Fibroblast of lung (primary cell): ENCODE data around the gene ADGRD2. TPM values are rescaled to one million over a fixed set of nuclear protein-coding genes. Genes with fewer than 3 reads are reported as not detected.

Experiments
- DNase-seq, 2 donors: peaks; one replicate each; pipeline versions ENCODE4 v3.0.0 to v3.0.0-alpha.2; 2010; ENCODE audit warnings: low read depth in 2 of 2
- H2AFZ ChIP-seq: 2 replicates; pipeline ENCODE4 v1.5.1; 2012; ENCODE audit warnings: low read length, control low read depth, inconsistent platforms
- H3K27ac ChIP-seq: 2 replicates; pipeline ENCODE4 v1.5.1; 2011; ENCODE audit warnings: low read length, control low read depth; ENCODE audit not compliant: insufficient read depth
- H3K27me3 ChIP-seq: 2 replicates; pipeline ENCODE4 v1.5.1; 2011; ENCODE audit warnings: mild to moderate bottlenecking, low read length; ENCODE audit not compliant: control insufficient read depth, insufficient read depth
- H3K36me3 ChIP-seq: 2 replicates; pipeline ENCODE4 v1.5.1; 2011; ENCODE audit warnings: low read length; ENCODE audit not compliant: control insufficient read depth, insufficient read depth
- H3K4me1 ChIP-seq: 2 replicates; pipeline ENCODE4 v1.5.1; 2011; ENCODE audit warnings: low read length; ENCODE audit not compliant: control insufficient read depth, insufficient read depth; ENCODE audit errors: extremely low read depth
- H3K4me2 ChIP-seq: 2 replicates; pipeline ENCODE4 v1.5.1; 2011; ENCODE audit warnings: low read length, control low read depth; ENCODE audit not compliant: insufficient read depth; ENCODE audit errors: extremely low read depth
- H3K4me3 ChIP-seq, 4 experiments: fragments of 200-600 bp in 1 of 4; sonication (generic) in 1 of 4; replicated peaks in 1 of 4; 2 replicates each; pipeline ENCODE4 v1.5.1; 2011 to 2016; ENCODE audit warnings: low read length in 4 of 4, low read depth in 3 of 4, mild to moderate bottlenecking in 3 of 4, control low read depth in 2 of 4, inconsistent platforms in 1 of 4, mixed read lengths in 1 of 4; ENCODE audit not compliant: insufficient read depth in 1 of 4; ENCODE audit errors: control extremely low read depth in 1 of 4
- H3K79me2 ChIP-seq: 2 replicates; pipeline ENCODE4 v1.5.1; 2012; ENCODE audit warnings: mild to moderate bottlenecking, low read length, inconsistent platforms; ENCODE audit not compliant: control insufficient read depth, insufficient read depth
- H3K9ac ChIP-seq: 2 replicates; pipeline ENCODE4 v1.5.1; 2011; ENCODE audit warnings: mild to moderate bottlenecking, low read length, control low read depth; ENCODE audit not compliant: insufficient read depth
- H3K9me3 ChIP-seq: 2 replicates; pipeline ENCODE4 v1.5.1; 2012; ENCODE audit warnings: low read depth, low read length; ENCODE audit not compliant: control insufficient read depth, insufficient read depth
- H4K20me1 ChIP-seq: 2 replicates; pipeline ENCODE4 v1.5.1; 2011; ENCODE audit warnings: low read length; ENCODE audit not compliant: control insufficient read depth, insufficient read depth; ENCODE audit errors: extremely low read depth
- EZH2 ChIP-seq: IDR thresholded peaks from 2 replicates; pipeline ENCODE4 v1.5.1; 2012; ENCODE audit warnings: low read length, control low read depth, mild to moderate bottlenecking; ENCODE audit errors: missing control alignments
- polyA plus RNA-seq, 2 donors: library from polyadenylated mRNA; depleted of rRNA in 1 of 2; stranded (reverse) in 1 of 2; unstranded in 1 of 2; fragments of >200 nt; gene quantifications; 2 replicates each; pipeline ENCODE4 v1.2.1, GENCODE V29; 2011 to 2012; ENCODE audit warnings: missing spikeins in 1 of 2
- total RNA-seq: library from RNA; depleted of rRNA; stranded (reverse); fragments of >200 nt; gene quantifications from 2 replicates; pipeline ENCODE4 v1.2.1, GENCODE V29; 2014
- TF ChIP-seq, protein P1 (sequence below), 2 donors: IDR thresholded peaks in 1 of 2; conservative IDR thresholded peaks in 1 of 2; 1 replicate in 1 of 2; 2 replicates in 1 of 2; pipeline ENCODE4 v1.5.1; 2011 to 2012; ENCODE audit warnings: low read length in 2 of 2, control low read depth in 1 of 2, inconsistent platforms in 1 of 2, low read depth in 1 of 2, mild to moderate bottlenecking in 1 of 2

The ADGRD2 gene
- total and polyA plus RNA-seq, 2 donors (not counting 1 experiment from before 2014, with no cell fraction given), result not detected

GRCh38 chr9:124458441-124458840 is 8.2 kb downstream of the ADGRD2 start:
- Histone ChIP-seq H2AFZ (no peak overlapping the region), H3K9ac (no peak overlapping the region), H3K36me3 (no peaks in the 10 kb centered on the region), H3K9me3 (no peaks in the 10 kb centered on the region), H3K27me3 (peaks cover 3% of the 10 kb centered on the region), H3K4me1 (no peaks in the 10 kb centered on the region), H4K20me1 (no peaks in the 10 kb centered on the region), H3K27ac (no peak overlapping the region), H3K79me2 (no peaks in the 10 kb centered on the region), H3K4me2 (no peak overlapping the region), H3K4me3 (no peak overlapping the region)
- no peak for DNase-seq
- TF ChIP-seq EZH2, result no peak

GRCh38 chr9:124462739-124463138 is 12.5 kb downstream of the ADGRD2 start:
- no peak for DNase-seq
- H3K9ac ChIP-seq, result no peak overlapping the region
- H3K36me3 ChIP-seq, result no peaks in the 10 kb centered on the region
- H3K4me2 ChIP-seq, result no peak overlapping the region
- TF ChIP-seq, protein P1, sequence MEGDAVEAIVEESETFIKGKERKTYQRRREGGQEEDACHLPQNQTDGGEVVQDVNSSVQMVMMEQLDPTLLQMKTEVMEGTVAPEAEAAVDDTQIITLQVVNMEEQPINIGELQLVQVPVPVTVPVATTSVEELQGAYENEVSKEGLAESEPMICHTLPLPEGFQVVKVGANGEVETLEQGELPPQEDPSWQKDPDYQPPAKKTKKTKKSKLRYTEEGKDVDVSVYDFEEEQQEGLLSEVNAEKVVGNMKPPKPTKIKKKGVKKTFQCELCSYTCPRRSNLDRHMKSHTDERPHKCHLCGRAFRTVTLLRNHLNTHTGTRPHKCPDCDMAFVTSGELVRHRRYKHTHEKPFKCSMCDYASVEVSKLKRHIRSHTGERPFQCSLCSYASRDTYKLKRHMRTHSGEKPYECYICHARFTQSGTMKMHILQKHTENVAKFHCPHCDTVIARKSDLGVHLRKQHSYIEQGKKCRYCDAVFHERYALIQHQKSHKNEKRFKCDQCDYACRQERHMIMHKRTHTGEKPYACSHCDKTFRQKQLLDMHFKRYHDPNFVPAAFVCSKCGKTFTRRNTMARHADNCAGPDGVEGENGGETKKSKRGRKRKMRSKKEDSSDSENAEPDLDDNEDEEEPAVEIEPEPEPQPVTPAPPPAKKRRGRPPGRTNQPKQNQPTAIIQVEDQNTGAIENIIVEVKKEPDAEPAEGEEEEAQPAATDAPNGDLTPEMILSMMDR (conservative IDR thresholded peaks at IDR 0.05 in 1 of 2, IDR thresholded peaks at IDR 0.05 in 1 of 2; ENCODE audit: low read depth in 1 of 2, low read length in 2 of 2), result no peak
- TF ChIP-seq EZH2, result no peak
- no peak overlapping the region for H3K27ac ChIP-seq
- no peak overlapping the region for H2AFZ ChIP-seq
- no peaks in the 10 kb centered on the region for H3K4me1 ChIP-seq
- no peaks in the 10 kb centered on the region for H4K20me1 ChIP-seq
- H3K4me3 ChIP-seq, result no peak overlapping the region
- H3K79me2 ChIP-seq, result no peaks in the 10 kb centered on the region
- H3K9me3 ChIP-seq, result no peaks in the 10 kb centered on the region
- peaks cover 4% of the 10 kb centered on the region for H3K27me3 ChIP-seq

GRCh38 chr9:124465736-124466135 is 15.5 kb downstream of the ADGRD2 start:
- Histone ChIP-seq H3K27me3 (peaks cover 4% of the 10 kb centered on the region), H2AFZ (no peak overlapping the region), H4K20me1 (no peaks in the 10 kb centered on the region), H3K36me3 (no peaks in the 10 kb centered on the region), H3K4me3 (no peak overlapping the region), H3K9me3 (no peaks in the 10 kb centered on the region), H3K4me1 (no peaks in the 10 kb centered on the region), H3K79me2 (no peaks in the 10 kb centered on the region), H3K27ac (no peak overlapping the region), H3K4me2 (no peak overlapping the region), H3K9ac (no peak overlapping the region)
- TF ChIP-seq, protein P1 (conservative IDR thresholded peaks at IDR 0.05 in 1 of 2, IDR thresholded peaks at IDR 0.05 in 1 of 2; ENCODE audit: low read depth in 1 of 2, low read length in 2 of 2), result no peak
- TF ChIP-seq EZH2, result no peak
- DNase-seq, result no peak
